ENCODE data around the gene OSBPL5. TPM values are rescaled to one million over a fixed set of nuclear protein-coding genes. Genes with fewer than 3 reads are reported as not detected.

The OSBPL5 gene
- total RNA-seq, 4 donors from 2014 or later = 59.6 to 119 (median 71.7) TPM

GRCh38 chr11:3123761-3124733, 41.1 kb downstream of the OSBPL5 start:
- DNase-seq (ENCODE audit: extremely low spot score) = peak; percentile 97
- Histone ChIP-seq H3K27ac (replicated peaks in 1 of 4) (peak overlapping the region; percentile 78 to 85 (median 81)), H3K4me3 (no peak overlapping the region), H3K27me3 (no peaks in the 10 kb centered on the region), H3K36me3 (peaks cover 19 to 78% (median 50%) of the 10 kb centered on the region in 4 donors), H3K4me1 (peaks cover 36 to 62% (median 55%) of the 10 kb centered on the region in 4 donors), H3K9me3 (no peaks in the 10 kb centered on the region)
- 69% methylated on average over 18 of the region's 19 CpGs for WGBS
- no peak for TF ChIP-seq POLR2A (IDR thresholded peaks at IDR 0.05; ENCODE audit: low read depth)
- peak; percentile 82 to 83 for TF ChIP-seq POLR2AphosphoS5 (IDR thresholded peaks at IDR 0.05)
- TF ChIP-seq EP300 (IDR thresholded peaks at IDR 0.05) = peak; percentile 78
- intact Hi-C loops (cut with DNase I) = loop anchor here (5.0 kb wide), 1 partner anchor 43 kb away; the partner anchor contains the start of gene OSBPL5

- Histone ChIP-seq H3K9me3 (no peaks in the 10 kb centered on the region), H3K36me3 (peaks cover 19 to 78% (median 51%) of the 10 kb centered on the region in 4 donors), H3K4me3 (no peak overlapping the region), H3K4me1 (peaks cover 36 to 56% (median 53%) of the 10 kb centered on the region in 4 donors), H3K27ac (replicated peaks in 1 of 4) (peak overlapping the region; percentile 78 to 85 (median 81)), H3K27me3 (no peaks in the 10 kb centered on the region)
- DNase-seq (ENCODE audit: extremely low spot score) = no peak
- 42% methylated on average over 15 of the region's 19 CpGs for WGBS
- TF ChIP-seq POLR2A (IDR thresholded peaks at IDR 0.05; ENCODE audit: low read depth) = no peak
- TF ChIP-seq CTCF (IDR thresholded peaks at IDR 0.05) = peak in 1 of 3 experiments; percentile 10
- peak; percentile 33 to 71 for TF ChIP-seq POLR2AphosphoS5 (IDR thresholded peaks at IDR 0.05)
- intact Hi-C loops (cut with DNase I) = loop anchor here (5.0 kb wide), 1 partner anchor 44 kb away; the partner anchor contains the start of gene OSBPL5
Observed at GRCh38 chr11:3123305-3123704, 41.8 kb downstream of the OSBPL5 start.

GRCh38 chr11:3122775-3123201, 42.3 kb downstream of the OSBPL5 start:
- DNase-seq (ENCODE audit: extremely low spot score) = no peak
- intact Hi-C loops (cut with DNase I) = loop anchor here (5.0 kb wide), 1 partner anchor 45 kb away; the partner anchor contains the start of gene OSBPL5
- no peaks in the 10 kb centered on the region for H3K9me3 ChIP-seq
- TF ChIP-seq POLR2A (IDR thresholded peaks at IDR 0.05; ENCODE audit: low read depth) = no peak
- TF ChIP-seq POLR2AphosphoS5 (IDR thresholded peaks at IDR 0.05) = no peak
- TF ChIP-seq EP300 (IDR thresholded peaks at IDR 0.05) = no peak
- no peak for TF ChIP-seq CTCF (IDR thresholded peaks at IDR 0.05)
- peak overlapping the region; percentile 78 to 85 (median 81) for H3K27ac ChIP-seq (replicated peaks in 1 of 4)
- no peaks in the 10 kb centered on the region for H3K27me3 ChIP-seq
- H3K4me1 ChIP-seq = peaks cover 36 to 51% (median 48%) of the 10 kb centered on the region in 4 donors
- H3K4me3 ChIP-seq = no peak overlapping the region
- 86% methylated on average over 13 of the region's 13 CpGs for WGBS
- peaks cover 19 to 78% (median 52%) of the 10 kb centered on the region in 4 donors for H3K36me3 ChIP-seq

- WGBS = 88% methylated on average over 31 of the region's 34 CpGs
- no peak for TF ChIP-seq POLR2A (IDR thresholded peaks at IDR 0.05; ENCODE audit: low read depth)
- no peak for TF ChIP-seq CTCF (IDR thresholded peaks at IDR 0.05)
- no peak for TF ChIP-seq EP300 (IDR thresholded peaks at IDR 0.05)
- no peak for TF ChIP-seq POLR2AphosphoS5 (IDR thresholded peaks at IDR 0.05)
- no peaks in the 10 kb centered on the region for H3K9me3 ChIP-seq
- peaks cover 31 to 45% (median 42%) of the 10 kb centered on the region in 4 donors for H3K4me1 ChIP-seq
- peaks cover 19 to 73% (median 53%) of the 10 kb centered on the region in 4 donors for H3K36me3 ChIP-seq
- intact Hi-C loops (cut with DNase I) = loop anchor here (5.0 kb wide), 1 partner anchor 45 kb away; the partner anchor contains the start of gene OSBPL5
- no peak overlapping the region for H3K4me3 ChIP-seq
- peak overlapping the region in 3 of 4 donors; percentile 78 to 85 (median 82) for H3K27ac ChIP-seq (replicated peaks in 1 of 4)
- no peak for DNase-seq (ENCODE audit: extremely low spot score)
- no peaks in the 10 kb centered on the region for H3K27me3 ChIP-seq
Observed at GRCh38 chr11:3121931-3122774, 43.0 kb downstream of the OSBPL5 start.
